Testis (tissue), 2 donors: ENCODE results near the gene S1PR4.

Experiments used
- CTCF ChIP-seq, 3 experiments: fragments of 450-650 bp in 2 of 3; fragments of 200-600 bp in 1 of 3; sonication (generic) in 1 of 3; IDR thresholded peaks; one replicate each; pipeline ENCODE4 v1.5.1; 2016 to 2019; ENCODE audit warnings: antibody characterized with exemption in 3 of 3, mild to moderate bottlenecking in 2 of 3, moderate library complexity in 1 of 3
- POLR2A ChIP-seq: fragments of 450-650 bp; IDR thresholded peaks from one replicate; pipeline ENCODE4 v1.6.1; 2017; ENCODE audit warnings: antibody characterized with exemption, mild to moderate bottlenecking, moderate library complexity

DNA sequence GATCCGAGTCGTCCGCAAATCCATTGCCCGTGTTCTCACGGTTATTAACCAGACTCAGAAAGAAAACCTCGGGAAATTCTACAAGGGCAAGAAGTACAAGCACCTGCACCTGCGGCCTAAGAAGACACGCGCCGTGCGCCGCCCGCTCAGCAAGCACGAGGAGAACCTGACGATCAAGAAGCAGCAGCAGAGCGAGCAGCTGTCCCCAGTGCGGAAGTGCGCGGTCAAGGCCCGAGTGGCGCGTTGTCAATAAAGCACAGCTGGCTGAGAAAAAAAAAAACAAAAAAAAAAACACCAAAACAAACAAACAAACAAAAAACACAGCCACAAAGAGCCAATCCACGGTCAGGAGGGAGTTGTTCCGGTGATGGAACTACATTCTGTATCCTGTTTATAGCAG, 47.4 kb upstream of the S1PR4 start:
- TF ChIP-seq CTCF (IDR thresholded peaks at IDR 0.05) = no peak
- TF ChIP-seq POLR2A = no peak
